Right ventricle myocardium inferior (tissue), 1 donor: ENCODE results near the gene SMC6. TPM values are rescaled to one million over a fixed set of nuclear protein-coding genes. Genes with fewer than 3 reads are reported as not detected.

Source experiments
- ATAC-seq: fragments of 200-7000 bp; cut with Tn5 transposase; one replicate; pipeline ENCODE4 v1.9.1; 2020; ENCODE audit warnings: mild to moderate bottlenecking, moderate library complexity
- DNase-seq: peaks from one replicate; pipeline ENCODE4 v3.0.0; 2021; ENCODE audit errors: missing footprints
- intact Hi-C: fragments of 100-400 bp; cut with DNase I; formaldehyde crosslinking; loops from one replicate; pipeline ENCODE4 v1.11.0; 2022
- total RNA-seq: library from RNA; stranded (reverse); fragmentation: NEBNext Ultra II Directional; extraction: Animal tissue kit (Norgen Biotek cat#: 25700); gene quantifications from one replicate; pipeline ENCODE4 v1.2.1, GENCODE V29; 2021
- donor health status: DM: no; HTN: yes; CAD: no; lungs with severe emphysema.

Gene SMC6
- total RNA-seq, 1 donor from 2014 or later: 12.7 TPM

DNA sequence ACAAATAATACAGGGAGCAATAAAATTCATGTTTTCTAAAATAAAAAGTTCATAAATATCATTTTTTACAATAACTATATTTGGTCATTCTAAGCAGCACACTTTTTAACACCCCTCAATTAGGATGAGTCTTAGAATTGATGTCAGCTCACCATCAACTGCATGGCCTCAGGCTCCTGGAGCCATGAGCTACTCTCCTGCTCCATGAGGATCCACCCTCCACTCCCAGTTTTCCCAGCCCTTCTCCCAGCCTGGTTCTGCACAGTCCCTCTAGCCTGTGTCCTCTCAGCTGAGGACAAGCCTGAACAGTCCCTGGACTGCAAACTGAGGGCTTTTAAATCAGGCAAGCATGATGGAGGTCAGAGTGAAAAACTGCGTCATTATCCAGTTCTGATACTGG is 89.1 kb downstream of the SMC6 start:
- ATAC-seq (no peak), DNase-seq (no peak)
- intact Hi-C loops: no loop called here

DNA sequence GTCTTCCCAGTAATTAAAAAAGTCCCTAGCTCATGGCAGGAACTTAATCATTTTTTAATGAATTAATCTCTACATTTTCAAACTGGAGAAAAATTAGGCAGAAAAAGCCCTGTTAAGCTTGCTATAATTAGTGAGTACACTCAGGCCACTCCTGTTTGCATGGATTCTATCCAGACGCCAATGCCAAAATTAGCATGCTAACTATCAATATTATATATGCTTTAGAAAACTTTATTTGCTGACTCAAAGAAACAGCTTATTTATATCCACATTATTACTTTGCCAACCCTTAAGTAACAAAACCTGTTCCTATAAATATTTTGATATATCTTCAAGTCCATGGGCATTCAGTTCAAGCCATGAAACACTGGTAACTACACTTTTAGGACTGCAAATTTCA is 90.9 kb downstream of the SMC6 start:
- intact Hi-C loops: no loop called here
- no peak for ATAC-seq
- DNase-seq: no peak

DNA sequence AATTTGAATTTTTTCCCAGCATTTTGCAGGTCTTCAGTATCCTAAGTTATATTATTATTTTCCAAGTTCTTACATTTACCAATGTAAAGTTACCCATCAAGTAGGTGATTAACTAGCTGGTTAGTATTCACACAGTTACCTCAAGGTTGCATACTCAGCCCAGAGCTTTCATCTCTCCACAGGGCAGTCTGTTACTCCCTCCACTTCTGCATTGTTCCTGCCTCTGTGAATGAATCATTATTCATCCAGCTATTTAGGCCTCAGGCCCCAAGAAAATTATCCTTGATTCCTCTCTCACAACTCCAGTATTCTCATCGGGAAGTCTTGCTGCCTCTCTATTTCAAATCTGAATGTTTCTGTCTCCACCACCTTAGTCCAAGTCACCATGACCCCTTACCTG is 92.2 kb downstream of the SMC6 start:
- no peak for ATAC-seq
- intact Hi-C loops: no loop called here
- DNase-seq: no peak

DNA sequence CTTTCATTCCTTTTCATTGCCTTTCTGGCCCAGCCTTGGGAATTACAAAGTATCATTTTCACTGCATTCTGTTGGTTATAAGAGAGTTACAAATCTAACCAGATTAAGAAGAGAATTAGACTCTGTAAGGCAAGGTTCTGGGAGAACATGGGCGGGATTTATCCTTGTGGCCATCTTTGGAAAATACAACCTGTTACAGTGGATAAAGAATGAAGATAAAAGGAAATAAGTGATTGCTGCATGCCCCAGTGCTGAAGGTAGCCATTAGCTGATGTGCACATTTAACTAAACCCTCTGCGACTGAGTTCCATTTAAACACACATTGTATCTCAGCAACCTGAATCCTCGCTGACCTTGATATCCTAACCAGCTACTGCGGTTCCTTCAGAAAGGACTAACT is 93.4 kb downstream of the SMC6 start:
- intact Hi-C loops: no loop called here
- ATAC-seq (no peak), DNase-seq (no peak)

DNA sequence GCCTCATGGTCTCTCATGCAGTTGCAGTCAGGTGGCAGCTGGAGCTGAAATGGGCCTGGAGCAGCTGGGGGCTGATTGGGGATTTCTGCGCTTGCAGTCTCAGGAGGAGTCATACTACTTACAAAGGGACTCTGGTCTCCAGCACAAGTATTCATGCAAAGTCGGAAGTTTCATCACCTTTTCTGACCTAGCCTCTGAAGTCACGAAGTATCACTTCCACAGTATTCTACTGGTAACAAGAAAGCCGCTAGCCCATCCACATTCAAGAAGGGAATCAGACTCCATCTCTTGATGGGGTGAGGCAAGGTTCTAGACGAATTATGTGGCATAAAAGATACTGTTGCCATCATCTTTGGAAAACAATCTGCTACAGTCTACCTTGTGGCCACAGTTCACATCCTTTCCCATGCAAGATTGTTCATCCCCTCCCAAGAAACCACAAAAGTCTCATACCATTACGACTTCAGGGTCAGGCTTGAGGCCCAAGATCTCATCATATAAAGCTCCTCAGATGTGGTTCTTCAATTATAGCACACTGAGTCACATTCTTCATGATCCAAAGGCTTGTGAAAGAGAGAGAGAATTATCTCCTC is 95.3 kb downstream of the SMC6 start:
- DNase-seq (no peak), ATAC-seq (no peak)
- intact Hi-C loops: no loop called here

DNA sequence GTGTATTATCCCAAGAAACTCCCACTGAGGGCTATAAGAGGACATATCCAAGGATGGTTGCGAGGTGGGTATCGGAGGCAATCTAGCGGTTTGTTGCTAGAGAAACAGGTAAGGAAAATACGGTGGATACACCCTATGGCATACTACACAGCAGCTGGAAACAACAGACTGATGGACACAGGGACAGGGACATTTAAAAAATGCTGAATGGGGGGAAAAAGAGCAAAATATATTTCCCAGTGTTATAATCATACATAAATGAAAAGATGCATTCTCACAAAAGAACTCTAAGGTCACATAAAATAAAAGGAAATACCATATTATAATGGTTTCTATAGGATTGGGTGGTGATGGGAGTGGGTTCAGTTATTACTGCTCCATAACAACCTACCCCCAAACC is 95.9 kb downstream of the SMC6 start:
- intact Hi-C loops: no loop called here
- ATAC-seq (no peak), DNase-seq (no peak)

DNA sequence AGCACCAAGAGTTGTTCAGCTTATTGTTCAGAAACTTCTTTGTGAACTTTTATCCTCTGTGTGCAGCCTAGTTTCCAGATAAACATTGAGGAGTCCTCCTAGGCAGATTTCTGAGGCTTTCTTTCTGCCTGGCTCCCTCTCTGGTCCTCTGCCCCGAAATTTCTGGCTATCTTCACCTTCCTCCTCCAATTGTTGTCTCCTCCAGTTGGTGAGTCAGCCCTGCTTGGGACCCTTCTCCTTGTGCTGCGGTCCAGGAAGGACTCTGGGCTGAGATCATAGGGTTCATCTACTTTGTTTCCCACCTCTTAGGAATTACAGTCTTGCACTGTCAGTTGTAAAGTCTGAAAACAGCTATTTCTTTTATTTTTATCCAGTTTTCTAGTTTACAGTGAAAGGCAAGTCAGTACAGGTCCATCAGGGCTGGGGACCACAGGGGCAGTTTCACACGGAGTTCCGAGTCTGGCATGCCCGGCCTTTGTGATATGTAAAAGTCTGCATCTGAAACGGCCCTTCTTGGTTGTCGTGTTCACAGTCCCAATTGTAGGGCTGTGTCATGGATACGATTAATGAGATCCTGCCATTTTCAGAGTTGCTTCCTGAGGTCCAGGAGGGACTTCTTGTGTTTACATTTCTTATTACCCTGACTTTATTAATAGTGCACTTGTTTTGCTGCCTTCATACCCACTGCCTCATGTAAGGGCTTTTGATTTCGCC is 100.8 kb downstream of the SMC6 start:
- DNase-seq (no peak), ATAC-seq (no peak)
- intact Hi-C loops: no loop called here

DNA sequence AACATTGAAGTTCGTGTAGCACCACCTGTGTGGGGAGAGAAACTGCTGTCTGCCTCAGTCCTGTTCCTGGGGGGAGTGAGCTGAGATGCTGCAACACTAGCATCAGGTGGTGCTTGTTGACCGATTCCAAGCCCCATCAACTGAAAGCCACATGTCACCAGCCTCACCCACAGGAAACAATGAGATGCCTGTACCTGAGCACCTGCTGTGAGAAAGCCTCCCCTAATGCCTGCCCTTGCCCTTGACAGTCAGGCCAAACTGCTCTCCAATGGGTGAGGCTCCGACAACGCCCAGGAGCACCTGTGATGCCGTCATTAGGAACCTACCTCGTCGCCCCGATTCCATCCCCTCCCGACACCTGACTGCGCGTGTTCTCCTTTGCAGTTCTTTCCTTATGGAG is 104.6 kb downstream of the SMC6 start:
- ATAC-seq (no peak), DNase-seq (no peak)
- intact Hi-C loops: loop anchor here (10.0 kb wide), 1 partner anchor 104 kb away; the partner anchor contains the start of gene VSNL1

DNA sequence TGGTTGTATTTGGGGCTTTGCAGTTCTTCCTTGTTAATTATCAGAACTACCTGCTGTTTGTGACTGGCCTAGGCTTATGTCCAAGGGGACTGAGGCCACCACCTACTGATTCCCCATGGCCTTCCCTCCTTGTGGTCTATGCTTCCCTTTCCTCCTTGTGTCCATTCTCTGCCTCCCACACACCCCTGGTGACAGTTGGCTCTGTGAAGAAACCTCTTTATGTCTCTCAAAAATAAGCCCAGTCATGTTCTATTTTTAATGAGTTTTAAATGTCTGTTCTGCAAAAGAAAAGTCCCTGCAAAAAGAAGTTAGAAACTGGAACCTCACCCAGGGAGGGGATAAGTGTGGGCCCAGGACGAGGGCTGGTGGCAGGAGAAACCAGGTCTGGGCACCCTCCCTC is 105.0 kb downstream of the SMC6 start:
- no peak for ATAC-seq
- intact Hi-C loops: loop anchor here (10.0 kb wide), 1 partner anchor 104 kb away; the partner anchor contains the start of gene VSNL1

DNA sequence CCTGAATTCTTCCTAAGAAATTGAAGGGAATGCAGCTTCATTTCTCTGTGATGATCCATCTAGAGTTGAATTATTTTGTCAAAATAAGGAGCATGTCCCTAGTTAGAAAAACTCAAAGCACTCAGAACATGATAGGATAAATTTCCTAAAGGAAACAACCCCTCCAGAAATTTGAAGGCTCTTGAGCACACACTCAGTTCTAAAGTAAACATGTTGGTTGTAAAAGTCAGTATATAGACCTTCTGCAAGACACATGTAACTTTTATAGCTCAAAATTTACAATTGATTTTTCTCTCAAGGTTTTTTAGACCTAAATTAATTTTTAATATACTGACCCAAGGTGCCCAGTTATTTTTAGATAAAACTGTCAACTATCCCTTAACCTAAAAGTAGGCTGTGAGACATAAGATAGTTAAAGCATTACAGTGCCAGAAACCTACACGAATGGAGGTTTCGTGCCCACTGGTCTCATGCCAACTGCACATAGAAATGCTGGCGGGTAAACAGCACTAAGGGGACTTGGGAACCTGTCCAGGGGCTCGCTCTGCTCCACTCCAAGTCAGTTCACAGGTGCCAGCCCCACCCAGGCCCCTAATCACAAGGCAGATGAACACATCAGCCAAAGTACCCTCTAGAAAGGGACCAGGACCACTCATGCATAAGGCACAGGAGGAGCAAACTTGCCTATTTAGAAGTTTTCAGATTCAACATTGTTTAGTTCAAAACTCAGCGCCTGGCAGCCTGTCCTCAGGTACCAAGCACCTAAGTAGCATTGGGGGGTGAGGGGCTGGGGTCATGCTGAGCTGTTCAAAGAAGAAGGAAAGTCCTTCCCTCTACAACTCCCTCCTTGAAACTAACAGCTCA is 106.5 kb downstream of the SMC6 start:
- ATAC-seq (no peak), DNase-seq (no peak)
- intact Hi-C loops: loop anchor here (1.0 to 10.0 kb wide), 2 partner anchors 27 to 102 kb away; partner anchors contain the start of gene VSNL1

More for the DNA sequence above, 105.0 kb downstream of the SMC6 start:
- DNase-seq: no peak

DNA sequence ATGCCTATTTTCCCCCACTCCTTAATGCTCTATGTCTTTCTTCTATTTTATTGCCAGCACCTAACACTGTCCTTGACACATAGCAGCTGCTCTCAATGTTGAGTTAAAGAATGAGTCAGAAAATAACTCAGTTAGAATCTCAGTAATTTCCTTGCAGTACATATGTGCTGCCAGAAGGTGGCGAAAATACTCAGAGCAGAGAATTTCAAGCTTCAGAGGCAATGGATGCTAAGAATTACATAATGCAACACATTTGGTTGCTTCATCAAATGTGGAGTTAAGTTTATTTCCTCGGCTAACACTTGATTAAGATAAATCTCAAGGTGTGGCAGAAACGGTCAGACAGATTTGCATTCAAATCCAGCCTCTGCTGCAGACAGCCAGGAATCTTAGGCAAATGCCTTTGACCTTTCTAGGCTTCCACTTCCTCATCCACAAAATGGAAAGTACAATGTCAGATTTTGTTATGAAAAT is 107.5 kb downstream of the SMC6 start:
- intact Hi-C loops: loop anchor here (1.0 to 10.0 kb wide), 2 partner anchors 26 to 101 kb away; partner anchors contain the start of gene VSNL1
- ATAC-seq (peak; percentile 60), DNase-seq (no peak)

DNA sequence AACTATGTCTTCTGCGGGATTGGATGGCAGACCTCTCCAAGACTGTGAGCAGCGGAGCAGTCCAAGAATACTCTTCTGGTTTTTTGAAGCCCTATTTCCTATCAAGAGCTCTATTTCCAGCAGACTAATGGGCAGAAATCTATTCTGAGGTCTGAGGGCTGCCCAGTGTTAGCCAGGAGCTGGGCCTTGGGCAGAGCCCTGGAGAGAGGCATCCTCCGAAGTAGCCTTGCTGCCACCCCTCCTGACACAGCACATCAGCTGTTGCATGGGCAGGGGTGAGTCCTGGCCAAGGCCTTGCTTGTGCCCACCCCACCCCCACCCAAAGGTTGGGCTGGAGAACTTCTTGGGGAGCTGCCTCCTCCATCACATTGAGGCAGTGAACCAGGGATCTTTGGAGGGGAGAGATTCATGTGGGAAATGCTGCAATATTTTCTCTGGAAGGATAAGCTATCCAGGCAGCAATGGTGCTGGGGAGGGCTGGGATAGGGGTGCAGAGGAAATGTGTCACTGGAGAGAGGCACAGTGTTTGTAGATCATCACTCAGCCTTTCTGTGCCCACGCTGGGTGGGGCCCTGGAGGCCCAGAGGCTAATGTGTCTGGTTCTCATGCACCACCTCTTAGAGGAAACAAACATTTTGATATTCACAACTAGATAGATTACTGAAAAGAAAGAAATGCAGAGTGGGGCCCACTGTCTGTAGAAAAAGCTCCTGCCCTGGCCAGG is 108.5 kb downstream of the SMC6 start:
- intact Hi-C loops: loop anchor here (10.0 kb wide), 1 partner anchor 100 kb away; the partner anchor contains the start of gene VSNL1
- no peak for ATAC-seq
- no peak for DNase-seq

DNA sequence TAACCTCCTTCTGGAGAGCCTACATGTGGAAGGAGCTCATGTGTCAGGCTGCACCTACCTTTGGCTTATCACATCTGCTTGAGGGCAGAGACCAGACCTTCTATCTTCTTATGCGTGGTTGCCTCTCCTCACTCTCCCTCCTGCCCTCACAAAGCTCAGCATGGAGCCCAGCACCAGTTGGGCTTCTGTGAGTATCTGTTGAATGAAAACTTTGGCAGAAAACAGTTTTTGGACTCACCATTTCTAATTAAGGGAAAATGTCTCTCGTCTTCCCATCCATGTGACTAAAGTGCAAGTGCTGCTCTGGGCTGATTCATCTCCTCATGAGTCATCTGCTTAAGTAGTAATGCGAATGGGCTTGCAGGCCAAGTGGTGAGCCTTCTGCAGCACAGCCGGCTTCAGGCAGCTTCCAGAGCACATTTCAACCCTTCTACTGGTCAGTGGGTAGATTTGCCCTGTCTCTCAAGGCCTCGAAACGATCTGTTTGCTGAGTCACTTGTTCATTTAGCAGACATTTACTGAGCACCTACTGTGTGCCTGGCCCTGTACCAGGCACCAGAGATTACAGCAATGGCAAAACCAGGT is 110.5 kb downstream of the SMC6 start:
- ATAC-seq: peak; percentile 45
- DNase-seq: no peak
- intact Hi-C loops: loop anchor here (10.0 kb wide), 1 partner anchor 98 kb away; the partner anchor contains the start of gene VSNL1

DNA sequence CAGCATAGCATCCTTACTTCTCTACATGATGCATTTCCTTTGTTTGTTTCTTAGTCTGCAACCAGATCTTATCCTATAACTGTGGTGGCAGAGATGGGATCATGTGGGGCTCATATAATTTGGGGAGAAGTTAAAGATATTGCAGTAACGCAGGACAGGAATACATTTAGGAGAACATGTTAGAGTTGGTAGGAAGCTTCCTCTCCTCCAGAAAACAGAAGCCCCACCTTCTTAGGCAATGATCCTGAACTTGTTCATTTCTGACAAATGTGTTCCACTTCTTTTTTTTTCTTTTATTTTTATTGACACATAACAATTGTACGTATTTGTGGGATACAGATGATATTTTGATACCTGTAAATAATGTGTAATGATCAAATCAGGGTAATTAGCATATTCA is 113.2 kb downstream of the SMC6 start:
- intact Hi-C loops: loop anchor here (10.0 kb wide), 1 partner anchor 96 kb away; the partner anchor contains the start of gene VSNL1
- DNase-seq (no peak), ATAC-seq (no peak)

DNA sequence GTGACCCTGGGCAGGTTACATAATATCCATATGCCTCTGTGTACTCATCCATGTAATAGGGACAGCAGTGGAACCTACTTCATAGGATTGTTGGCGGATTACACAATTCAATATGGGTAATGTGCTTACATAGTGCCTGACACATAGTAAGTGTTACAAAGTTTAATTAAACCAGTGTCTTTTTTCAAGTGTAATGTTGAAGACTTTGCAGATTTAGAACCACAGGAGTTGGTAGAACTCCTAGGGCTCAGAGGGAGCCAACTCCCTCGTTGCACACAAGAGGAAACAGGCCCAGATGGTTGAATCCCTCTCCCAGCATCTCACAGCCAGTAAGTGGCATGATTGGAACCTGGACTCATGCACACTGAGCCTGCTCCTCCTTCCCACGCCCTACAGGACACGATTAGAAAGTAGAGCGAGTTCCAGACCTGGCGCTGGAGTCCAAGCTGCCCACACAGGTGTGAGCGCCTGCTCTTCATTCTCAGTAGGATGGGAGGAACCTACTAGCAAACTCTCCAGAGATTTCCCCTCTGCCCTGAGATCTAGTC is 115.3 kb downstream of the SMC6 start:
- ATAC-seq (no peak), DNase-seq (no peak)
- intact Hi-C loops: no loop called here

DNA sequence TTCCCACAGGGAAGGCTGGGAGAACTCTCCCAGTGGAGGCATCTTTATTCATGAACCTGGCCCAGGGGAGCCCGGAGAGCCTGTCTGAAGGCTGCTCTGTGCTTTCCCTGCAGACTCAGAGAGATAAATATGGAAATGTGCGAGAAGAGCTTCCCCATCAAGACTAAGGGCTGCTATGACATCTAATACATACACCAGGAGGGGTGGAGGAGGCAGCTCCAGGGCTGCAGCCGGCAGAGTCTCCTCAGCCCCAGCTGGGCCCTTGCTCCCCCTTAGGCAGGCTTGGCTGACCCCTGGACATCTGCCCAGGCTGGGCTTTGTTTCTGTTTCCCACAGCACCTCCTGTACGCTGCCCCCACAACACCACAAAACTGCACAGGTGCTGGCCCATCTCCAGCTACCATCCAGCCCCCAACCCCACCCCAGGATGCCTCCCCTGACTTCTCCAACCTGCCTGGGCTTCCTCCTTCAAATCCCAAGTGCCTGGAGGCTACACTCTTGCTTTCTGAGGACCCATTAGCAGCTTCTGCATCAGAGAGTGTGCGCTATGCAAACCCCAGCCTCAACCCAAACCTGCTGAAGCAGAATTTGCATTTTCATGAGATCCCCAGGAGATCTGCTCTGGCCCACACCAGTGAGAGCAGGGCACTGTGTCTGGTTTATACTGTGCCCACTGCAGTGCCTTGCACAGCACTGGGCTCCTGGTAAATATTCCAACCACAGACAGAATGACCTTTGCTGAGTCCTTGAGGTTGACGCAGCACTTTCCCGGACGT is 116.3 kb downstream of the SMC6 start:
- intact Hi-C loops: no loop called here
- DNase-seq (no peak), ATAC-seq (no peak)

DNA sequence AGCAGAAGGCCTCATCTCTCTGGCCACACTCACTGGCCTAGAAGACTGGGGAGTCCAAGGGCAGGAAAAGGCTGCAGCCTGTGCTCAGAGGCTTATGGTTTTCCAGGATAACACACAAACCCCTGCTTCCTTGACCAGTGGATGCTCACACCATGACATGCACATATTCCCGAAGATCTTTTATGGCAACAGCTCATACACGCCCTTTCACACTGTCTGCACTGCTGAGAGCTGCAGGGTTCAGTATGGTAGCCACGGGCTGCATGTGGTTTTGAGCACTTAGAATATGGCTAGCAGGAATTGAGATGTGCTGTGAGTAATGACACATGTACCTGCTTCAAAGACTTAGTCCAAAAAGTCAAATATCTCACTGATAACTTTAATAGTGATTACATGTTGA is 117.4 kb downstream of the SMC6 start:
- no peak for DNase-seq
- no peak for ATAC-seq
- intact Hi-C loops: no loop called here
